GM18873 (cell line): ENCODE measurements around the gene SCT.

Experiments used
- ATAC-seq: cut with Tn5 transposase; IDR thresholded peaks from one replicate; pipeline ENCODE4 v1.9.1; 2021; ENCODE audit warnings: mild to moderate bottlenecking, moderate library complexity, moderate number of reproducible peaks; ENCODE audit not compliant: unreplicated experiment, low FRiP score

The SCT gene

GRCh38 chr11:645536-645935 is 18.6 kb upstream of the SCT start:
- no peak for ATAC-seq

DNA sequence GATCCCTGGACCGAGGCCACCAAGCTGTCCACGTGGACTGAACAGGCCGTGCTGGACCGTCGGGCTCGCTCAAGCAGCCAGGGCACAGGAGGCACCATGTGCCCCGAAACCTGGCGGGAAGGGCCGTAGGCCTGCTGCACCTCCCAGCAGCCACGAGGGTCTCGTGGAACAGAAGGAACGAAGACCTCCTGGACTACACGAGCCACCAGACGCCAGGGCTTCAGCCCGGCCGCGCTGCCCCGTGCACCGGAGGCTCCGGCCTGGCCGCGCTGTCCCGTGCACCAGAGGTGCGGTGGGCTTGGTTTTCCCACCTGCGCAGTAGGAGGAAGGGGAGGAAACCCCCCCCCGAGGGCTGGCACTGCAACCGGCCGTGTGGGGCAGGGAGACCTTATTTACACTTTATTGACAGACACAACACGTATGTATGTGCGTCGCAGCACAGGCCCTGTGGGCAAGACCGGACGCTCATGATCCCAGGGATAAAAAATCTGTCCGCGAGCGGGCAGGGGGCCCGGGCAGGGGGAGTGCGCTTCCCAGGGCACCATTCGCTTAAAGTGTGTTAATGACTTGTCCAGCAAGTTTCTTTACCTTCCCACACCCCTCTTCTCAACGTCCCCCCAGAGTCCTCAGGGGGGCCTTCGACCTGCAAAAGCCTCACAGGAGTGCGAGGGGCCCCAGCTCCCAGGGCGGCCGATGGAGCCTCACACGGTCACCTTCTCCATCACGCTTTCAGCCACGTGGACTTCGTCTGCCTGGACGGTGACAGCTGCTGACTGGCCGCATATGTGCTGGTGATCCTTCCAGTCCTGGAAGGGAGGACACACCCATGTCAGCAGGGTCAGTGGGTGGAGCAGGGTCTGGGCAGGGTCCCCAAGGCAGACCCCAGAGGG is 17.1 kb upstream of the SCT start:
- no peak for ATAC-seq

DNA sequence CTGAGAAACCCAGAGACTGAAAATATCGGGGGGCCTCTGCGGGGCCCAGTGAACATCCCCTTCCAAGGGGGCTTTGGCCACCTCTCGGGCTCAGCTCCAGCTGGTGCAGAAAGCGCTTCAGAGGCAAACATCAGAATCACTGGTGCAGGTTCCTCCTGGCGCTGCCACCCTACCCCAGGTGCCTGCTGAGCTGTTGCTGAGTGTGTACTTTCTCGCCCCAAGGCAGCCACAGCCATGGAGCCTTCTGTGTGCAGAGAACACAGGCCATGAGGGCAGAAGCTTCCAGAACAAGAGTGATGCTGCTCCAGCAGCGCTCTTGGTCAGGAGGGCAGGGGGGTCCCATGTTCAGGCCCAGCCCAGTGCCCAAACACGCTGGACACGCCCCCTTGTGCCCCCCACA is 16.4 kb upstream of the SCT start:
- ATAC-seq = no peak

- no peak for ATAC-seq
Observed at GRCh38 chr11:641806-642370, 14.9 kb upstream of the SCT start.

- no peak for ATAC-seq
Observed at GRCh38 chr11:640021-640706, 13.2 kb upstream of the SCT start.

DNA sequence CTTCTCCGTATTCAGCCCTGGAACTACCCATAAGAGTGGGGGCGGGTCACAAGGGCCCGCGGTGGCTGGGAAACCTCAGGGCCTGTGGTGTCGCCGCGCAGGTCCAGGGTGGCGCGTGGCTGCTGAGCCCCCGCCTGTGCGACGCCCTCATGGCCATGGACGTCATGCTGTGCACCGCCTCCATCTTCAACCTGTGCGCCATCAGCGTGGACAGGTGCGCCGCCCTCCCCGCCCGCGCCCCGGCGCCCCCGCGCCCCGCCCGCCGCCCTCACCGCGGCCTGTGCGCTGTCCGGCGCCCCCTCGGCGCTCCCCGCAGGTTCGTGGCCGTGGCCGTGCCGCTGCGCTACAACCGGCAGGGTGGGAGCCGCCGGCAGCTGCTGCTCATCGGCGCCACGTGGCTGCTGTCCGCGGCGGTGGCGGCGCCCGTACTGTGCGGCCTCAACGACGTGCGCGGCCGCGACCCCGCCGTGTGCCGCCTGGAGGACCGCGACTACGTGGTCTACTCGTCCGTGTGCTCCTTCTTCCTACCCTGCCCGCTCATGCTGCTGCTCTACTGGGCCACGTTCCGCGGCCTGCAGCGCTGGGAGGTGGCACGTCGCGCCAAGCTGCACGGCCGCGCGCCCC is 12.5 kb upstream of the SCT start:
- ATAC-seq = no peak

GRCh38 chr11:638631-639331 is 11.8 kb upstream of the SCT start:
- ATAC-seq = no peak

- ATAC-seq = no peak
Observed at GRCh38 chr11:637593-638521, 10.9 kb upstream of the SCT start.

DNA sequence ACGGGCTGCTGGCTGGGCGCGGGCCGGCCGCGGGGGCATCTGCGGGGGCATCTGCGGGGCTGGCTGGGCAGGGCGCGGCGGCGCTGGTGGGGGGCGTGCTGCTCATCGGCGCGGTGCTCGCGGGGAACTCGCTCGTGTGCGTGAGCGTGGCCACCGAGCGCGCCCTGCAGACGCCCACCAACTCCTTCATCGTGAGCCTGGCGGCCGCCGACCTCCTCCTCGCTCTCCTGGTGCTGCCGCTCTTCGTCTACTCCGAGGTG is 10.3 kb upstream of the SCT start:
- no peak for ATAC-seq

DNA sequence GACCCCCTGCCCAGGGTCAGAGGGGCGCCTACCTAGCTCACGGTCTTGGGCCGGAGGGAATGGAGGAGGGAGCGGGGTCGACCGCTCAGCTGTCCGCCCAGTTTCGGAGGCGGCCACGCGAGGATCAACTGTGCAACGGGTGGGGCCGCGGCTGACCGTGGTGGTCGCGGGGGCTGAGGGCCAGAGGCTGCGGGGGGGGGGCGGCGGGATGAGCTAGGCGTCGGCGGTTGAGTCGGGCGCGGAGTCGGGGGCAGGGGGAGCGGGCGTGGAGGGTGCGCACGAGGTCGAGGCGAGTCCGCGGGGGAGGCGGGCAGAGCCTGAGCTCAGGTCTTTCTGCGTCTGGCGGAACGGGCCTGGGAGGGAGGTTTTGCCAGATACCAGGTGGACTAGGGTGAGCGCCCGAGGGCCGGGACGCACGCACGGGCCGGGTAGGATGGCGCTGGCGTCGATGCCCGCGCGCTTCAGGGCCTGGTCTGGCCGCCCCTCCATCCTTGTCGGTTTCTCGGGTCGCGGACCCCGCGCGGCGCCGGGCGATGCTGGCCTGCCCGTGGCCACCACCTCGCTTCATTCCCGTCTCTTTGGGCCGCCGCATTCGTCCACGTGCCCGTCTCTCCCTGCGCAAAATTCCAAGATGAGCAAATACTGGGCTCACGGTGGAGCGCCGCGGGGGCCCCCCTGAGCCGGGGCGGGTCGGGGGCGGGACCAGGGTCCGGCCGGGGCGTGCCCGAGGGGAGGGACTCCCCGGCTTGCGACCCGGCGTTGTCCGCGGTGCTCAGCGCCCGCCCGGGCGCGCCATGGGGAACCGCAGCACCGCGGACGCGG is 9.7 kb upstream of the SCT start, which contains the start of gene DRD4:
DRD4 (plus strand) TSS at position 759 of the 822 bp plus-strand sequence; CDS start at position 795, 36 bp downstream.
- no peak for ATAC-seq

DNA sequence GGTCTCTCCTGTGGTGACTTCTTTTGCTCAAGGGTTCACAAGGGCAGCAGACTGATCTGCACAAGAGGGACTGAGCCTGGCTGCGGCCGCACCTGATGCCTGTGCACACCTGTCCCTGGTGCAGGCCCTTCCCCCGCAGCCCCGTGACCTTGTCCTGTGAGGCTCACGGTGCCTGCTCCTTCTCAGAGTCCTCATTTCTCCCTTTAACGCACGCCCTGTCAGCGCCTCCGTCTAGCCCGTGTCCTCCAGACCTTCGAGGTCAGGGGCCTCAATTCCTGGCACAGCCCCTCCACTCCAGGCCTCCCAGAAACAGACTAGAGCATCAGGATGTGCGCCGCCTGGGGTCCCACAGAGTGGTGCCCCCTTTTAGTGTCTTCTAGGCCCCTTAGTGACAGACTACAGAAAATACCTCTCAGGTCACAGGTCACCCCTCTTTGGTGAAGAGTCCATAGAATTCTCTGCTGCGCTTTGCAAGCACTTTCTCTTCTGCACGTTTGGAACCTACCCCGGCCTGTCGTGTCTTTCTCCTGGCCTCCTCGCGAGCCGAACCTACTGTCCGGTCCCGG is 9.0 kb upstream of the SCT start:
- ATAC-seq = no peak

GRCh38 chr11:630871-631270 is 3.9 kb upstream of the SCT start:
- ATAC-seq = no peak

GRCh38 chr11:629237-629583 is 2.2 kb upstream of the SCT start:
- ATAC-seq = no peak

GRCh38 chr11:628056-628455 is 1.1 kb upstream of the SCT start:
- ATAC-seq = no peak

DNA sequence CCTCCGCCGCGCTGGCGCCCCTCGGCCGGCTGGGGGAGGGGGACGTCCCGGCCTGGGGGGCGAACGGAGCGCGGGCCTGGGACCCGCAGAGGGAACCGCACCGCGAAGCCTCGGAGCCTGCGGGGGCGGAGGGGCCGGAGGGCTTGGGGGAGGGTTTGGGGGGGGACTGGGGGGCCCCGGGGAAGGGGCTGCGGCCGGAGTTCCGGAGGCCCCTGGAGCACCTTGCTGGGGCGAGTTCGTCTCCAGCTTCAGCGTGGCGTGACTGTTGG is 261 bp upstream of the SCT start:
- no peak for ATAC-seq

GRCh38 chr11:625636-626268 is 1.2 kb downstream of the SCT start:
- no peak for ATAC-seq

GRCh38 chr11:624705-625635 is 2.0 kb downstream of the SCT start, which contains the start of gene CDHR5:
Gene CDHR5 (minus strand): TSS chr11:624955. CDS start chr11:624902, 53 bp downstream.
- ATAC-seq = no peak
